Measurements from ENCODE around the gene MOG.
"Not testable (repeated sequence)": the region's sequence is repeated elsewhere in the genome, so short reads cannot be mapped to it uniquely, and the experiment has no call there.

MOG gene

GRCh38 chr6:29641430-29642148 lies 15.3 kb upstream of the MOG start:
- DNase-seq (ENCODE audit: low read depth): no peak

GRCh38 chr6:29647927-29648642 lies 8.8 kb upstream of the MOG start:
- no peak for DNase-seq (ENCODE audit: low read depth)

- DNase-seq (ENCODE audit: low read depth): peak; percentile 98
These were observed 6.9 kb upstream of the MOG start for GRCh38 chr6:29649701-29650673.

- no peak for DNase-seq (ENCODE audit: low read depth)
These were observed 5.3 kb upstream of the MOG start for GRCh38 chr6:29651413-29652197.

GRCh38 chr6:29652198-29652584 lies 4.7 kb upstream of the MOG start:
- DNase-seq (ENCODE audit: low read depth): no peak

- DNase-seq (ENCODE audit: low read depth): no peak
These were observed 3.3 kb upstream of the MOG start for GRCh38 chr6:29653452-29654038.

- no peak for DNase-seq (ENCODE audit: low read depth)
These were observed 1.2 kb upstream of the MOG start for GRCh38 chr6:29655658-29656057.

GRCh38 chr6:29656157-29656556 lies 735 bp upstream of the MOG start:
- no peak for DNase-seq (ENCODE audit: low read depth)

GRCh38 chr6:29661071-29661470 lies 4.2 kb downstream of the MOG start:
- DNase-seq (ENCODE audit: low read depth): no peak

GRCh38 chr6:29661502-29662141 lies 4.7 kb downstream of the MOG start:
- DNase-seq (ENCODE audit: low read depth): not testable (repeated sequence)

GRCh38 chr6:29663300-29664042 lies 6.6 kb downstream of the MOG start:
- no peak for DNase-seq (ENCODE audit: low read depth)

GRCh38 chr6:29665942-29666825 lies 9.3 kb downstream of the MOG start:
- DNase-seq (ENCODE audit: low read depth): no peak

- DNase-seq (ENCODE audit: low read depth): no peak
These were observed 9.9 kb downstream of the MOG start for GRCh38 chr6:29666826-29667130.

- DNase-seq (ENCODE audit: low read depth): no peak
These were observed 10.3 kb downstream of the MOG start for GRCh38 chr6:29667158-29667557.

- DNase-seq (ENCODE audit: low read depth): no peak
These were observed 14.1 kb downstream of the MOG start for GRCh38 chr6:29671026-29671425.

GRCh38 chr6:29672116-29672515 lies 15.2 kb downstream of the MOG start:
- DNase-seq (ENCODE audit: low read depth): not testable (repeated sequence)

GRCh38 chr6:29673161-29673560 lies 16.3 kb downstream of the MOG start:
- DNase-seq (ENCODE audit: low read depth): no peak

GRCh38 chr6:29674008-29674407 lies 17.1 kb downstream of the MOG start:
- no peak for DNase-seq (ENCODE audit: low read depth)

- no peak for DNase-seq (ENCODE audit: low read depth)
These were observed 18.7 kb downstream of the MOG start for GRCh38 chr6:29675561-29675960.
